HCT116 (cell line): ENCODE results near the gene FNDC3B. TPM values are rescaled to one million over a fixed set of nuclear protein-coding genes. Genes with fewer than 3 reads are reported as not detected.

Experiments used
- ATAC-seq: fragments of 200-7000 bp; cut with Tn5 transposase; 2 replicates; pipeline ENCODE4 v1.9.1; 2020; ENCODE audit warnings: mild to moderate bottlenecking, moderate library complexity
- BruUV-seq: library from RNA; stranded (reverse); fragments of 400-500 nt; replicated peaks from 2 replicates; lab custom pipeline; 2021; lab: Mats Ljungman, UMichigan
- CTCF ChIA-PET: fragments of 300-600 bp; sonication (Branson Sonifier 250); formaldehyde crosslinking; loops from one replicate; lab custom pipeline; 2021; ENCODE audit warnings: antibody characterized with exemption; lab: Charles Lee
- POLR2A ChIA-PET: fragments of 300-600, 350-600 bp; sonication (Branson Sonifier 250); formaldehyde crosslinking; loops from one replicate; lab custom pipeline; 2021; ENCODE audit warnings: antibody characterized with exemption; lab: Charles Lee
- RAD21 ChIA-PET, 2 experiments: fragments of 300-600 bp; sonication (Branson Sonifier 250); formaldehyde crosslinking; loops; one replicate each; lab custom pipeline; 2023; ENCODE audit warnings: low total read pairs in 2 of 2; ENCODE audit not compliant: uncharacterized antibody in 2 of 2, unreplicated experiment in 2 of 2, low non-redundant PET in 1 of 2; lab: Charles Lee
- DNase-seq: peaks from one replicate; pipeline ENCODE4 v3.0.0-alpha.2; 2010; ENCODE audit warnings: low read depth, low spot score
- H2AFZ ChIP-seq: fragments of 200-600 bp; shearing (Covaris generic), sonication (generic); 2 replicates; pipeline ENCODE4 v1.6.1; 2017; ENCODE audit warnings: low read depth, mixed run types, mixed read lengths, antibody characterized with exemption, low read length; ENCODE audit not compliant: poor library complexity, severe bottlenecking
- H3K27ac ChIP-seq: 2 replicates; pipeline ENCODE4 v1.5.1; 2012; ENCODE audit warnings: low read depth, low read length
- H3K27me3 ChIP-seq: fragments of 200-600 bp; sonication (generic); 2 replicates; pipeline ENCODE4 v1.6.1; 2016; ENCODE audit warnings: mixed run types, low read length, mixed read lengths; ENCODE audit not compliant: insufficient read depth
- H3K36me3 ChIP-seq, 2 experiments: fragments of 200-500 bp in 1 of 2; fragments of 200-600 bp in 1 of 2; sonication (Bioruptor generic) in 1 of 2; sonication (generic) in 1 of 2; 2 replicates each; pipeline versions ENCODE4 v1.5.1 to v1.6.1; 2014 to 2016; ENCODE audit warnings: low read length in 2 of 2, inconsistent platforms in 1 of 2, mixed read lengths in 1 of 2, mixed run types in 1 of 2; ENCODE audit not compliant: insufficient read depth in 2 of 2, control insufficient read depth in 1 of 2
- H3K4me1 ChIP-seq, 2 experiments: fragments of 200-600 bp in 1 of 2; sonication (generic) in 1 of 2; 2 replicates each; pipeline versions ENCODE4 v1.5.1 to v1.6.1; 2012 to 2017; ENCODE audit warnings: low read length in 2 of 2, inconsistent platforms in 1 of 2, mild to moderate bottlenecking in 1 of 2, mixed read lengths in 1 of 2, mixed run types in 1 of 2, moderate library complexity in 1 of 2; ENCODE audit not compliant: insufficient read depth in 2 of 2, control insufficient read depth in 1 of 2
- H3K4me2 ChIP-seq: fragments of 200-600 bp; sonication (generic); 2 replicates; pipeline ENCODE4 v1.6.1; 2017; ENCODE audit warnings: mixed run types, low read length, mixed read lengths
- H3K4me3 ChIP-seq, 2 experiments: fragments of 200-600 bp in 1 of 2; sonication (generic) in 1 of 2; replicated peaks in 1 of 2; 2 replicates each; pipeline ENCODE4 v1.5.1; 2011 to 2016; ENCODE audit warnings: low read length in 2 of 2, control low read depth in 1 of 2, low read depth in 1 of 2, mild to moderate bottlenecking in 1 of 2, mixed read lengths in 1 of 2, mixed run types in 1 of 2
- H3K79me2 ChIP-seq: fragments of 200-600 bp; sonication (generic); 2 replicates; pipeline ENCODE4 v1.6.1; 2017; ENCODE audit warnings: mild to moderate bottlenecking, mixed run types, low read length, moderate library complexity, mixed read lengths; ENCODE audit not compliant: insufficient read depth
- H3K9ac ChIP-seq: fragments of 200-600 bp; sonication (generic); 2 replicates; pipeline ENCODE4 v1.6.1; 2016; ENCODE audit warnings: low read length, mixed read lengths
- H3K9me2 ChIP-seq: fragments of 200-600 bp; sonication (generic), shearing (Covaris generic); 2 replicates; pipeline ENCODE4 v1.6.1; 2017; ENCODE audit warnings: mixed run types, mild to moderate bottlenecking, moderate library complexity; ENCODE audit not compliant: insufficient read depth
- H3K9me3 ChIP-seq, 2 experiments: fragments of 200-500 bp in 1 of 2; fragments of 200-600 bp in 1 of 2; sonication (Bioruptor generic) in 1 of 2; sonication (generic) in 1 of 2; 2 replicates each; pipeline ENCODE4 v1.6.1; 2014 to 2017; ENCODE audit warnings: low read length in 2 of 2, mixed read lengths in 2 of 2, inconsistent platforms in 1 of 2, low read depth in 1 of 2, mild to moderate bottlenecking in 1 of 2, mixed run types in 1 of 2, moderate library complexity in 1 of 2; ENCODE audit not compliant: control insufficient read depth in 1 of 2, insufficient read depth in 1 of 2
- H4K20me1 ChIP-seq: fragments of 200-600 bp; sonication (generic), shearing (Covaris generic); 2 replicates; pipeline ENCODE4 v1.6.1; 2017; ENCODE audit warnings: mixed run types, mild to moderate bottlenecking, moderate library complexity; ENCODE audit not compliant: insufficient read depth
- CEBPB ChIP-seq: IDR thresholded peaks from 2 replicates; pipeline ENCODE4 v1.6.1; 2012; ENCODE audit warnings: low read depth
- EGR1 ChIP-seq: IDR thresholded peaks from 2 replicates; pipeline ENCODE4 v1.6.1; 2012; ENCODE audit warnings: low read depth
- ELF1 ChIP-seq: IDR thresholded peaks from 2 replicates; pipeline ENCODE4 v1.6.1; 2012; ENCODE audit warnings: low read depth, borderline replicate concordance
- EZH2 ChIP-seq: fragments of 200-600 bp; sonication (generic); IDR thresholded peaks from 2 replicates; pipeline ENCODE4 v1.6.1; 2017; ENCODE audit warnings: antibody characterized with exemption, mixed run types
- FOSL1 ChIP-seq: IDR thresholded peaks from 2 replicates; pipeline ENCODE4 v1.6.1; 2012; ENCODE audit warnings: low read depth
- JUND ChIP-seq: IDR thresholded peaks from 2 replicates; pipeline ENCODE4 v1.6.1; 2012
- POLR2A ChIP-seq: IDR thresholded peaks from 2 replicates; pipeline ENCODE4 v1.7.0; 2011; ENCODE audit warnings: borderline replicate concordance; ENCODE audit not compliant: insufficient read depth, insufficient read length; ENCODE audit errors: extremely low read depth
- POLR2AphosphoS5 ChIP-seq: IDR thresholded peaks from 2 replicates; pipeline ENCODE4 v1.6.1; 2011; ENCODE audit warnings: mild to moderate bottlenecking, low read depth, low read length, moderate library complexity
- RAD21 ChIP-seq: IDR thresholded peaks from 2 replicates; pipeline ENCODE4 v1.6.1; 2012; ENCODE audit warnings: low read depth, mild to moderate bottlenecking
- SIN3A ChIP-seq: IDR thresholded peaks from 2 replicates; pipeline ENCODE4 v1.6.1; 2012; ENCODE audit warnings: low read depth
- SP1 ChIP-seq: IDR thresholded peaks from 2 replicates; pipeline ENCODE4 v1.6.1; 2012; ENCODE audit warnings: low read depth
- SRF ChIP-seq: IDR thresholded peaks from 2 replicates; pipeline ENCODE4 v1.6.1; 2012; ENCODE audit warnings: low read depth
- TCF7L2 ChIP-seq: IDR thresholded peaks from 2 replicates; pipeline ENCODE4 v1.7.0; 2011; ENCODE audit warnings: borderline replicate concordance, inconsistent platforms; ENCODE audit not compliant: insufficient read depth, insufficient read length; ENCODE audit errors: extremely low read depth
- YY1 ChIP-seq: IDR thresholded peaks from 2 replicates; pipeline ENCODE4 v1.6.1; 2011; ENCODE audit warnings: low read length, low read depth, moderate library complexity, mild to moderate bottlenecking; ENCODE audit not compliant: insufficient replicate concordance; ENCODE audit errors: extremely low read depth
- ZFX ChIP-seq: fragments of 450-650 bp; IDR thresholded peaks from 2 replicates; pipeline ENCODE4 v1.6.1; 2017
- ZNF274 ChIP-seq: fragments of 200-500 bp; sonication (Bioruptor generic); IDR thresholded peaks from 2 replicates; pipeline ENCODE4 v1.6.1; 2014; ENCODE audit warnings: mild to moderate bottlenecking, low read depth, low read length, inconsistent platforms
- intact Hi-C: fragments of 100-400 bp; cut with micrococcal nuclease; formaldehyde crosslinking; loops from 2 replicates; pipeline ENCODE4 v1.10.0; 2022
- total RNA-seq: library from RNA; stranded (reverse); gene quantifications from one replicate; pipeline ENCODE4 v1.2.1, GENCODE V29; 2021; ENCODE audit not compliant: unreplicated experiment
- TF ChIP-seq, protein P1 (sequence below): IDR thresholded peaks from 2 replicates; pipeline ENCODE4 v1.6.1; 2012
- TF ChIP-seq, protein P2 (sequence below), 3 experiments: fragments of 200-600 bp in 1 of 3; sonication (generic) in 1 of 3; IDR thresholded peaks in 2 of 3; conservative IDR thresholded peaks in 1 of 3; 2 replicates each; pipeline ENCODE4 v1.5.1; 2012 to 2017; ENCODE audit warnings: low read depth in 2 of 3, low read length in 2 of 3, antibody characterized with exemption in 1 of 3, borderline replicate concordance in 1 of 3, control low read depth in 1 of 3, mild to moderate bottlenecking in 1 of 3, mixed read lengths in 1 of 3, mixed run types in 1 of 3, moderate library complexity in 1 of 3; ENCODE audit not compliant: insufficient read depth in 1 of 3
- TF ChIP-seq, protein P3 (sequence below): IDR thresholded peaks from 2 replicates; pipeline ENCODE4 v1.6.1; 2011; ENCODE audit warnings: mild to moderate bottlenecking, low read length, moderate library complexity; ENCODE audit not compliant: insufficient replicate concordance; ENCODE audit errors: extremely low read depth

Gene FNDC3B
- total RNA-seq, 1 experiment from 2014 or later = 45.7 TPM

DNA sequence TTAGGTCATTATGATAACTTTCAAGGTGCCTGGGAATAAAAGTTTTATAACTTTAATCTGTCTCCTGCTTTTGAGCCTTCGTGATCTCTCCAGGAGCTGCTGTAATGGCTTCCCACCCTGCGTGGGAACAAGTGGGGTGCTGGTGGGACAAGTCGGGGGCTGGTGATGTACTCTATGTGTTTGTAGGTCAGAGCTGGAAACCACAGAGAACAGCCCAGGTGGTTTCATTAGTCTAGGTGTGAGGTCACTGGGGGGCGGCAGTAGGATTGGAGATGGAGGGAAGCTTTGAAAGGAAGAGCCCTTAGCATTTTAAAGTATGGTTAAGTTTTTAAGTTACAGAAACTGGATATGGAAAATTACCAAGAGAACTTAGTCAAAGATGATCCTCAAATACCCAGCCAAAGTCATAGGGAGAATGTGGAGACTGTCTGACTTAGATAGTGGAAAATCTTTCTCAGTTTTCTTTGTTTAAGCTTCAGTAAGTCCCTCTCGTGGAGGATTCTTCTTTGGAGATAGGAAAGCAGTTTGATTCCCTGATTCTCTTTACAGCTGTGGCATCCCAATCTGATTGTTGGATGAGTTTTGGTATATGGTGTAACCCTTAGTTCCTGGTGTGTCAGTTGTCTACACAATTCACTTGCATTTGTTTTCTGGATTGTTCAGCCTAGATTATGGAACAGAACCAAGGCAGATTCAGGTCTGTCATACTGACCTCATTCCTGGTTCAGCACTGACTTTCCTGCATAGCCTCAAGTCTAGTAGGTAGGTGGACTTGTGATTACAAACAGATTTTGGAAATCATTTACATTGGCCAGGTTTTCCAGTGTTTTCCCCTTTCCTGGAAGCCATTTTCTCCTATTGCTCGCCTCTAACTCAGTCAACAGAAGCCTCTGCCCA is 115.6 kb downstream of the FNDC3B start (continued):
- TF ChIP-seq ZNF274 = no peak

DNA sequence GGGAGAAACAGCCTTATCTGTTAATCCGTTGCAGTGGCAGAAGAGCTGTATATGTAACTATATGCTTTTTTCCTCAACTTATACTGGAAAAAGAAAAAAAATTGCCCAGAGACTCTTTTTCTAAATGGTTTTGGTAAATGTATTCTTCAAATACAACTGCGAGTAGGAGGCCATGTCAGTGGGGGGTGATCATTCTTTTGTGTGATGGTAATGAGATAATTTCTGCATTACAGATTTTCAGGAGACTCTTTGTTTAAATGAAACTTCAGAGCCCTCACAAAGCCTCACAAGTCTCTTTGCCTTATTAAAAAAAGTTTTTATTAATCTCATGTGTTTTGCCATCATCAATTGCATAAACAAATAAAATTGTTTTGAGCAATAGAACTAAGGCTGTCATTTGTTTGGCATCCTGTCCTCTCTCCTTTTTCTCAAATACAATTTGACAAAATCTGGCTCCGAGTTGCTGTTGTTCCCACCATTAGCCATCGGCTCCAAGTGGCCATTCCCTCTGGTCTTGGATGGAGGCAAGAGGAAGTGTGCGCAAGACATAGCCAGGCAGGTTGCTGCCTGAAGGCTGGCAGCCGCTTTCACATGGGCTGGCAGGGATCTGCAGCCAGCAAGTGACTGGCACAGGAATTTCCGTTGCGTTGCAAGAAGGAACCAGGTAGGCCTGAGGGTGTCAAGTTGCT is 116.7 kb downstream of the FNDC3B start:
- peaks cover 49 to 54% of the 10 kb centered on the region in 2 experiments for H3K4me1 ChIP-seq
- ATAC-seq = peak; percentile 23
- H2AFZ ChIP-seq = no peak overlapping the region
- intact Hi-C loops = loop anchor here (10.0 kb wide), 1 partner anchor 181 kb away; no protein-coding TSS in a partner anchor
- H3K9ac ChIP-seq = no peak overlapping the region
- peak; percentile 64 for DNase-seq
- no peaks in the 10 kb centered on the region for H3K27me3 ChIP-seq
- ChIA-PET POLR2A (no interaction called here), CTCF (no interaction called here), RAD21 (no interaction called here)
- H3K9me3 ChIP-seq = no peaks in the 10 kb centered on the region
- no peaks in the 10 kb centered on the region for H3K9me2 ChIP-seq
- peak overlapping the region; percentile 51 for H3K4me2 ChIP-seq
- no peaks in the 10 kb centered on the region for H4K20me1 ChIP-seq
- H3K27ac ChIP-seq = 0 out of 2 replicates have a peak overlapping the region, but pooled peaks have one; percentile 2
- H3K4me3 ChIP-seq = no peak overlapping the region
- H3K36me3 ChIP-seq = no peaks in the 10 kb centered on the region; a peak in 1 of 4 replicates
- H3K79me2 ChIP-seq = peaks cover 9% of the 10 kb centered on the region; the same call in 1 of the 2 replicates
- BruUV-seq = no TSS peak
- TF ChIP-seq, protein P1, sequence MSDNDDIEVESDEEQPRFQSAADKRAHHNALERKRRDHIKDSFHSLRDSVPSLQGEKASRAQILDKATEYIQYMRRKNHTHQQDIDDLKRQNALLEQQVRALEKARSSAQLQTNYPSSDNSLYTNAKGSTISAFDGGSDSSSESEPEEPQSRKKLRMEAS = peak; percentile 72; the same call in 1 of the 2 replicates
- no peak for TF ChIP-seq CEBPB
- TF ChIP-seq SRF = no peak
- TF ChIP-seq, protein P2, sequence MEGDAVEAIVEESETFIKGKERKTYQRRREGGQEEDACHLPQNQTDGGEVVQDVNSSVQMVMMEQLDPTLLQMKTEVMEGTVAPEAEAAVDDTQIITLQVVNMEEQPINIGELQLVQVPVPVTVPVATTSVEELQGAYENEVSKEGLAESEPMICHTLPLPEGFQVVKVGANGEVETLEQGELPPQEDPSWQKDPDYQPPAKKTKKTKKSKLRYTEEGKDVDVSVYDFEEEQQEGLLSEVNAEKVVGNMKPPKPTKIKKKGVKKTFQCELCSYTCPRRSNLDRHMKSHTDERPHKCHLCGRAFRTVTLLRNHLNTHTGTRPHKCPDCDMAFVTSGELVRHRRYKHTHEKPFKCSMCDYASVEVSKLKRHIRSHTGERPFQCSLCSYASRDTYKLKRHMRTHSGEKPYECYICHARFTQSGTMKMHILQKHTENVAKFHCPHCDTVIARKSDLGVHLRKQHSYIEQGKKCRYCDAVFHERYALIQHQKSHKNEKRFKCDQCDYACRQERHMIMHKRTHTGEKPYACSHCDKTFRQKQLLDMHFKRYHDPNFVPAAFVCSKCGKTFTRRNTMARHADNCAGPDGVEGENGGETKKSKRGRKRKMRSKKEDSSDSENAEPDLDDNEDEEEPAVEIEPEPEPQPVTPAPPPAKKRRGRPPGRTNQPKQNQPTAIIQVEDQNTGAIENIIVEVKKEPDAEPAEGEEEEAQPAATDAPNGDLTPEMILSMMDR (IDR thresholded peaks at IDR 0.05 in 2 of 3, conservative IDR thresholded peaks at IDR 0.05 in 1 of 3; ENCODE audit: borderline replicate concordance in 1 of 3, insufficient read depth in 1 of 3, low read depth in 2 of 3, low read length in 2 of 3) = no peak
- no peak for TF ChIP-seq TCF7L2
- TF ChIP-seq JUND = no peak
- TF ChIP-seq EZH2 = no peak
- TF ChIP-seq, protein P3, sequence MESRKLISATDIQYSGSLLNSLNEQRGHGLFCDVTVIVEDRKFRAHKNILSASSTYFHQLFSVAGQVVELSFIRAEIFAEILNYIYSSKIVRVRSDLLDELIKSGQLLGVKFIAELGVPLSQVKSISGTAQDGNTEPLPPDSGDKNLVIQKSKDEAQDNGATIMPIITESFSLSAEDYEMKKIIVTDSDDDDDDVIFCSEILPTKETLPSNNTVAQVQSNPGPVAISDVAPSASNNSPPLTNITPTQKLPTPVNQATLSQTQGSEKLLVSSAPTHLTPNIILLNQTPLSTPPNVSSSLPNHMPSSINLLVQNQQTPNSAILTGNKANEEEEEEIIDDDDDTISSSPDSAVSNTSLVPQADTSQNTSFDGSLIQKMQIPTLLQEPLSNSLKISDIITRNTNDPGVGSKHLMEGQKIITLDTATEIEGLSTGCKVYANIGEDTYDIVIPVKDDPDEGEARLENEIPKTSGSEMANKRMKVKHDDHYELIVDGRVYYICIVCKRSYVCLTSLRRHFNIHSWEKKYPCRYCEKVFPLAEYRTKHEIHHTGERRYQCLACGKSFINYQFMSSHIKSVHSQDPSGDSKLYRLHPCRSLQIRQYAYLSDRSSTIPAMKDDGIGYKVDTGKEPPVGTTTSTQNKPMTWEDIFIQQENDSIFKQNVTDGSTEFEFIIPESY = no peak
- TF ChIP-seq ZFX = no peak
- no peak for TF ChIP-seq ZNF274
- TF ChIP-seq POLR2A = no peak
- TF ChIP-seq FOSL1 = no peak
- no peak for TF ChIP-seq EGR1
- no peak for TF ChIP-seq YY1
- 0 out of 2 replicates have a peak, but pooled peaks have one; percentile 41 for TF ChIP-seq POLR2AphosphoS5
- peak; percentile 60 for TF ChIP-seq SP1
- no peak for TF ChIP-seq RAD21
- TF ChIP-seq ELF1 = no peak
- no peak for TF ChIP-seq SIN3A
